ENCODE measurements around the gene NCS1.

GRCh38 chr9:130128733-130129431 is 43.3 kb upstream of the NCS1 start:
- TF ChIP-seq, protein P1, sequence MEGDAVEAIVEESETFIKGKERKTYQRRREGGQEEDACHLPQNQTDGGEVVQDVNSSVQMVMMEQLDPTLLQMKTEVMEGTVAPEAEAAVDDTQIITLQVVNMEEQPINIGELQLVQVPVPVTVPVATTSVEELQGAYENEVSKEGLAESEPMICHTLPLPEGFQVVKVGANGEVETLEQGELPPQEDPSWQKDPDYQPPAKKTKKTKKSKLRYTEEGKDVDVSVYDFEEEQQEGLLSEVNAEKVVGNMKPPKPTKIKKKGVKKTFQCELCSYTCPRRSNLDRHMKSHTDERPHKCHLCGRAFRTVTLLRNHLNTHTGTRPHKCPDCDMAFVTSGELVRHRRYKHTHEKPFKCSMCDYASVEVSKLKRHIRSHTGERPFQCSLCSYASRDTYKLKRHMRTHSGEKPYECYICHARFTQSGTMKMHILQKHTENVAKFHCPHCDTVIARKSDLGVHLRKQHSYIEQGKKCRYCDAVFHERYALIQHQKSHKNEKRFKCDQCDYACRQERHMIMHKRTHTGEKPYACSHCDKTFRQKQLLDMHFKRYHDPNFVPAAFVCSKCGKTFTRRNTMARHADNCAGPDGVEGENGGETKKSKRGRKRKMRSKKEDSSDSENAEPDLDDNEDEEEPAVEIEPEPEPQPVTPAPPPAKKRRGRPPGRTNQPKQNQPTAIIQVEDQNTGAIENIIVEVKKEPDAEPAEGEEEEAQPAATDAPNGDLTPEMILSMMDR (conservative IDR thresholded peaks at IDR 0.05 in 1 of 2, IDR thresholded peaks at IDR 0.05 in 1 of 2; ENCODE audit: low read depth in 1 of 2, low read length in 2 of 2), result no peak
- TF ChIP-seq EZH2 (IDR thresholded peaks at IDR 0.05; ENCODE audit: low read length, missing control alignments), result no peak

All from fibroblast of lung (primary cell).